Astrocyte (in vitro differentiated cells and primary cell): ENCODE data around the gene DCBLD1.

Experiments
- EZH2 ChIP-seq: IDR thresholded peaks from 2 replicates; pipeline ENCODE4 v1.6.1; 2012; ENCODE audit warnings: mild to moderate bottlenecking, low read length, inconsistent platforms; ENCODE audit not compliant: insufficient read depth
- TF ChIP-seq, protein P1 (sequence below): IDR thresholded peaks from 2 replicates; pipeline ENCODE4 v1.5.1; 2011; ENCODE audit warnings: low read depth, mild to moderate bottlenecking, inconsistent platforms, low read length, moderate library complexity; ENCODE audit not compliant: insufficient read depth

DNA sequence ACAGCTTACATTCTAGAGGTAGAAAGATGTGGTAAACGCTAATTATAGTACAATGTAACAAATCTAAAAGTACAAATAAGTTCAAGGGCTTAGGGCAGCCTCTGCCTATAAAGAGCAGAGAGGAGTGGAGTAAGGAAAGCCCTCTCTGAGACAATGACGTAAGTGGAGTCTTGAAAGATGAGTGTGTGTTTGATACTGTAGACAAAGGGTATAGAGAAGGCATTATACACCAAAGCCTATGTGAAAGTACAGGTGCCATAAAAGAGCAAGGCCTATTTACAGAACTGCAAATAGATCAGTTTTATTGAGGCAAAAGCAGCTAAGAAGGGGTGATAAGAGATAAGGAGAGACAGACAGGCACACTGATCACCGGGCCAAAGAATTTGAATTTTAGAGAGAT is 108.9 kb downstream of the DCBLD1 start:
- TF ChIP-seq, protein P1, sequence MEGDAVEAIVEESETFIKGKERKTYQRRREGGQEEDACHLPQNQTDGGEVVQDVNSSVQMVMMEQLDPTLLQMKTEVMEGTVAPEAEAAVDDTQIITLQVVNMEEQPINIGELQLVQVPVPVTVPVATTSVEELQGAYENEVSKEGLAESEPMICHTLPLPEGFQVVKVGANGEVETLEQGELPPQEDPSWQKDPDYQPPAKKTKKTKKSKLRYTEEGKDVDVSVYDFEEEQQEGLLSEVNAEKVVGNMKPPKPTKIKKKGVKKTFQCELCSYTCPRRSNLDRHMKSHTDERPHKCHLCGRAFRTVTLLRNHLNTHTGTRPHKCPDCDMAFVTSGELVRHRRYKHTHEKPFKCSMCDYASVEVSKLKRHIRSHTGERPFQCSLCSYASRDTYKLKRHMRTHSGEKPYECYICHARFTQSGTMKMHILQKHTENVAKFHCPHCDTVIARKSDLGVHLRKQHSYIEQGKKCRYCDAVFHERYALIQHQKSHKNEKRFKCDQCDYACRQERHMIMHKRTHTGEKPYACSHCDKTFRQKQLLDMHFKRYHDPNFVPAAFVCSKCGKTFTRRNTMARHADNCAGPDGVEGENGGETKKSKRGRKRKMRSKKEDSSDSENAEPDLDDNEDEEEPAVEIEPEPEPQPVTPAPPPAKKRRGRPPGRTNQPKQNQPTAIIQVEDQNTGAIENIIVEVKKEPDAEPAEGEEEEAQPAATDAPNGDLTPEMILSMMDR, result no peak
- no peak for TF ChIP-seq EZH2
